HT1080 (cell line): ENCODE data around the gene BBS2. TPM values are rescaled to one million over a fixed set of nuclear protein-coding genes. Genes with fewer than 3 reads are reported as not detected.

ENCODE experiments used
- total RNA-seq: library from RNA; depleted of rRNA; stranded (reverse); fragments of >200 nt; shearing (Covaris generic); gene quantifications from 2 replicates; pipeline ENCODE4 v1.2.3, GENCODE V29; 2014; rRNA removed

The BBS2 gene
- total RNA-seq, 1 experiment from 2014 or later: 18.9 TPM

Other genes with a start within 250 kb of the BBS2 start
- 113 and 117 TPM in 2 replicates for gene AMFR, start 94.5 kb downstream of the BBS2 start, total RNA-seq
- gene NUDT21, start 68.7 kb downstream of the BBS2 start, total RNA-seq: 235 and 404 TPM in 2 replicates
- 99.0 and 121 TPM in 2 replicates for gene OGFOD1, start 68.5 kb downstream of the BBS2 start, total RNA-seq
- not detected in 2 replicates for gene MT4, start 45.0 kb upstream of the BBS2 start, total RNA-seq
- not detected in 2 replicates for gene MT3, start 69.5 kb upstream of the BBS2 start, total RNA-seq
- 881 and 1,822 TPM in 2 replicates for gene MT2A, start 88.6 kb upstream of the BBS2 start, total RNA-seq
- gene MT1E, start 105.8 kb upstream of the BBS2 start, total RNA-seq: 533 and 612 TPM in 2 replicates
- not detected in 2 replicates for gene MT1M, start 112.6 kb upstream of the BBS2 start, total RNA-seq
- not detected in 2 replicates for gene MT1A, start 118.6 kb upstream of the BBS2 start, total RNA-seq
- not detected in 2 replicates for gene MT1B, start 131.9 kb upstream of the BBS2 start, total RNA-seq
- gene MT1F, start 137.9 kb upstream of the BBS2 start, total RNA-seq: not detected in 2 replicates
- gene MT1G, start 148.0 kb upstream of the BBS2 start, total RNA-seq: 0.33 and 1.4 TPM in 2 replicates
- not detected in 2 replicates for gene MT1H, start 149.8 kb upstream of the BBS2 start, total RNA-seq
- 100 and 148 TPM in 2 replicates for gene MT1X, start 162.4 kb upstream of the BBS2 start, total RNA-seq
- 115 and 119 TPM in 2 replicates for gene NUP93, start 210.1 kb upstream of the BBS2 start, total RNA-seq